Frontal cortex (tissue), 4 donors: Measurements from ENCODE around the gene TEAD3. TPM values are rescaled to one million over a fixed set of nuclear protein-coding genes. Genes with fewer than 3 reads are reported as not detected.

Experiments used
- DNase-seq, 2 donors: peaks; one replicate each; pipeline ENCODE4 v3.0.0; 2012; ENCODE audit warnings: low spot score in 2 of 2
- FAIRE-seq: peaks from 2 replicates; lab custom pipeline; 2012; peaks lifted over from hg19 to GRCh38; lab: Jason Lieb, UNC
- total RNA-seq: library from RNA; depleted of rRNA; stranded (reverse); fragments of >200 nt; gene quantifications from one replicate; pipeline ENCODE4 v1.2.3, GENCODE V29; 2014
- donor health status: control.
- donor health status: control.
- donor health status: control.

The TEAD3 gene
- total RNA-seq, 1 donor from 2014 or later, result 0.41 TPM

DNA sequence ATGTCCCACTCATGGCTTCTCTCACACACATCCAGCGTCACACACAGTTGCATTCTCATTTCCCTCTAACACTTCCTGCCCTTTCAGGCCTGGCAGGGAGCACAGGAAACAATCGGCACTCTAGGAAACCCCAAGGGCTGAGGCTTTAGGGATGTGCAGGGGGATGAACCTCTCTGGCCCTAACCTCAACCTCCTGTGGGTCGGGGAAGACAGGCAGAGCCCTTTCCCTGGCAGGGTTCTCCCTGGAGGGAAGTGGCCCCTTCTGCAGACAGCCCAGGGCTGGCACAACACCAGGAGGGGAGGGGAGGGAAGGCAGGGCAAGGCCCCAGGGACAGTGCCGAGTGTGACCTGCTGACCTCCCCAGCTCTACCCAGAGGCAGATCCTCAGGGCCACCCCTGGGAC lies 2.7 kb downstream of the TEAD3 start:
- FAIRE-seq, result no peak
- no peak for DNase-seq

DNA sequence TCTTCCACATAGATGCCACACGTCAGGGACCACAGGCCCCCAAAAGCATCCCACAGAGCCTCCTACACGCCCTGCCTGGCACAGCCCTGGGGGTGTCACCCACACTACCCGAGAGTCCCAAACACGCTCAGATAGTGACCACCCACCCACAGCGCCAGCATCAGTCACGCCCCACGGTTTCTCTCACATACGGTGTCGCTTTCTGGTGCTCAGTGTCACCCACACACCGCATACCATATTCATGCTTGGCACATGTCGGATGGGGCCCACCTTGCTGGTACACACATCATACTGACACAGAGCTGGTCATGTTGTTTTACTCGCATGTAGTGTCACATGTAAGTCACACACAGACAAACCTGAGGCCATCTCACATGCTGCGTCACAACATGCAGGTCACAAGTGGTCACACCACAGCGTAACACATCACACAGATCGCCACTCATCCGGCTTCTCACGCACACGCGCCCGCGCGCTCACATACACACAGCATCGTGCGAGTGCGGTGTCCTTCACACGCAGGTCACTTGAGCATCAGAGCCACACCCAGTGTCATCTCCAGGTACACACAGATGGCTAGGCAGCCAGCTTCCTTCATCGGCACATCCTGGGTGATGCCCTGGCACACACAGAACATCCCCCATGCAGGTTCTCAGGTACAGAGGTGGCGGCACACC lies 3.4 kb downstream of the TEAD3 start:
- DNase-seq (no peak), FAIRE-seq (no peak)

DNA sequence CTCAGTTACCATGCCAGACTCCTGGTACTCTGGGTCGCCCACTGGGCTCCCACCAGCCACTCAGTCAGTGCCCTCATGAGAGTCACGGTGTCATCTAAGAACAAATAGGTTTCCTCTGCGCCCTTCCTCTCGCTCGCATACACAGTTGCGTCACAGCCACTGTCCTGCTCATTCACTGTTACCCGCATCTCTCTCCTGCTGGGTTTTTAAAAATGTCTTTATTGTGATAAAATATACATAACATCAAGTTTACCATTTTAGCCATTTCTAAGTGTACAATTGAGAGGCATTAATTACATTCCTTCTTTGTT lies 4.0 kb downstream of the TEAD3 start:
- FAIRE-seq, result no peak
- DNase-seq, result no peak

DNA sequence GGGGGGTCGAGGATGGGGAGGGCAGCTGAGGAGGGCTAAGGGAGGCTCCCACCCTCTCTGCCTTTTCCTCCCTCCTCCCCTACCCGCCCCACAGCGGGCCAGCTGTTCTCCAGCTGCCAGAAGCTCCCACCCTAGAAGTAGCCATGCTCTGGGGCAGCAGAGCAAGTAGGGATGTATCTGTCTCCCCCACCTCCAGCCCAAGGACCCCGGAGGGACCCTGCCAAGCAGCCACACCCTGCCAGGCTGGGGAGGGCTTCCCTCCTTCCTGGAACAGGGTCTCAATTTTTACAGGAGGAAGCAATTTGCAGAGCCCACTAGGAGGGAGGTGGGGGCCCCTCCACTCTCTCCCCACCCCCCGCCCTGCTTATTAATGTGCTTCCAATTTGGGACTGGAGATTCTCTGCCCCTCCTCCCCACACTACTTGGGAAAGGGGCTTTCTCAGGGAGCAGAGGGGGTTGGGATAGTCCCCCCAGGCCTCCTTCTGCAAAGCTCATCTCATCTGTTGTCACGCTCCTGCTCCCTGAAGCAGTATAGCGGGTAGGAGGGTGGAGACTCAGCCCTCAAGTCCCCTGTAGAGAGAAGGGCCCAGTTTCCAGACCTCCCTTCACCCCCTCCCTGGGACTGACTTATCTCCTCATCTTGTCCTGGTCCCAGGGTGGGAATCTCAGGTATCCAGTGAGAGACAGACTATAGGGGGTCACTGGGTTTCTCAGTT lies 4.5 kb downstream of the TEAD3 start:
- DNase-seq (no peak), FAIRE-seq (no peak)

DNA sequence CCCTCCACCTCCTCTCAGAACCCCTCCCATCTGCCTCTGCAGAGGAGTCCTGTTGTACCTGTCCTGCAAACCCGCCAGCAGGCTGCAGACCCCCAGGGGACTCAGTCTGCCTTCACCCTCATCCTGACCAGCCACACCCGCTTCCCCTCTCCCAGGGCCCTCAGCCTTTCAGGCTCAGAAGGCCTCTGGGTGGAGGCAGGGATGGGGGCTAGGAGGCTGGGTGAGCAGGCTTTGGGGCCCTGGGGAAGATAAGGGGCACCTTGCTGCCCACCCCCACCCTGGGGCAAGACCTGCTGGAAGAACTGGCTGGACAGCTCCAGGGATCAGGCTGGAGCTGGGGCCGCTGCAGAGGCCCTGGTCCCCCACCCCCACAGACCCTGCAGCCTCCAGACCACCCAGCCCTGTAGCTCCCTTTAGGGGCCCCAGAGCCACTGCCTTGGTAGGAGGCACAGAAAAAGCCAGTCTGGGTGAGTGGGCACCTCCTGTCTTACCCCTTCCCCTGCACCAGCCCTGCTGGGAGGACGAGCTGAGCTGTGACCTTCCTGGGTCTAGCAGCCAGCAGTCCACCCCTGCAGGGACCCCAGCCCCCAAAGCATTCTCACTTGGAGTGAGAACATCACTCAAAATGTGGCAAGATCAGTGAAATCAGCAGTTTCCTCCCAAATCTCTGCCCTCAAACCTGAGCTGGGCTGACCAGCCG lies 5.2 kb downstream of the TEAD3 start:
- no peak for DNase-seq
- FAIRE-seq, result no peak

DNA sequence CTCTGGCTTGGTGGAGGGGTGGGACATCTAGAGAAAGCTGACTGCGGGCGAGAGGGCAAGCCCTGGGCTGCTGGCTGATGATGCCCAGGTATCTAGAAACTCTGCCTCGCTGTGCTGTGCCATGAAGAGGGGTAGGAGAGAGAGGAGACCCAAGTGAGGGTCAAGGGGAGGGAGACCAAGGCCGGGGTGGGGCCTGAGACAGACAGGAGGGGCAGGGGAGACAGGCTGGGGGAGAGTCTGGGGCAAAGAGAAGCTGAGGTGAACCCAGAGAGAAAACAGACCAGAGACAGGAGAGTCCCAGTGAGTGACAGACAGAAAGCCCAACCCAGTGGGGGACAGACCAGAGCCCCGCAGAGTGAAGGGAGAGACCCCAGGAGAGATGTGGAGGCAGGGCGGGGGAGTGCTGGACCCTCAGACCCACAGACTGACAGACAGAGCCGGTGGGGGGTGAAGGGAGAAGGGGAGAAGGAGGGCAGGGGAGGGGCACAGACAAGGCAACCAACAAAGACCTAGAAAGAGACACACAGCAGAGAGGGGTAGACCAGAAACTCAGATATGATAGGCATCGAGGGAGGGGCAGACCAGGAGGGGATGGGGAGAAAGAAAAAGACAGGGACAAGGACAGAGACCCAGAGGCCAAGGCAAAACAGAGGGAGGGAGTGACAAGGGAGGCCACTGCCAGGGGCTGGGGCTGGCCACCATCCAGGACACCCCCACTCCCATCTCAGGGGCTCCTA lies 5.9 kb downstream of the TEAD3 start:
- DNase-seq, result no peak
- no peak for FAIRE-seq

DNA sequence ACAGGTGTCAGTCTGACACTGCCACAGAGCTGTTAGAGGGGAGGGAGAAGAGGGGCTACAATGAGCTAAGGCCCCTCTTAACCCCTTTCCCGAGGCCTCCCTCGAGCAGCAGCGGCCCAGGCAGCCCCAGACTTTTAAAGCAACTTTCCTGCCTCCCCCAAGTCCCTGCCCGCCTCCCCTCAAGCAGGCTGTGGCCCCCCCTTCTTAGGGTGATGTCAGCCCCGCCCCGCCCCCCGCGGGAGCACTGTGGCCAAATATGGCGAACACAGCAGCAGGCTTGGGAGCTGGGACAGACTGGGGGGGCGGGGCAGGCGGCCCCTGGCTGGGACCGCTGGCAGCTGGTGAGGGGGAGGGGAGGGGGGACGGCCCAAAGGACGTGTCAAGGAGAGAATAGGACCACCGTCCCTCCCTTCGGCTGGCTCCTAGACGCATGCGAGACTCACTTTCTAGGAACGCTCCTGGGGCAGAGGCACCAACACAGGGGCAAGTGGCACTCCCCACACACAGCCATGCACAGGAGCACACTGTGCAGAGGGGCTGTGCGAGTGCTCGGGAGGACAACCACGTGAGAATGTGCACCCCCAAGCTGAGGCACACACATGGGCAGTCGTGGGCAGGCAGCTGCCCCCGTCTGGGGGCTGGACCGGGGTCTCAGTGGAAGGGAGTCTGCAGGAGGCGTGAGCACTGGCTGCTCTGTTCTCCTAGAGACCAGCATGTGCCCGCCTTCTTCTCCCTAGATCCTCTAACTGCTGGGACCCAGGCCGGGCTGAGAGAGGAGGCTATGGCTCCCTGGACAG lies 6.7 kb downstream of the TEAD3 start:
- DNase-seq, result peak in 1 of 2 donors; percentile 72
- no peak for FAIRE-seq

DNA sequence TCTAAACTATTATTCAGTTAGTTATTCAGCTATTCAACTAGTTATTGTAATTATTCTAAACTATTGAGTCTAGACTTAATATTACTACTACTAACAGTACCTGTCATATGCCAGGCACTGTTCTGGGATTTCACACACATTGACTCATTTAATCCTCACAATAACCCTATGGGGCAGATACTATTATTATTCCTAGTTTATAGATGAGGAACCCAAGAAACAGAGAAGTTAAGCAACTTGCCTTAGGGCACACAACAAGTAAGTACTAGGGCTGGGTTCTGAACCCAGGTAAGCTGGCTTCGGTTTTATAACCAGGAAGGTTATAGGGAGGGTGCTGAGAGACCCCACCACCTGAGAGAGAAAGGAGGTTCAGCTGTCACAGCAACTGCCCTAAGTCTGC lies 7.8 kb downstream of the TEAD3 start:
- no peak for DNase-seq
- no peak for FAIRE-seq

DNA sequence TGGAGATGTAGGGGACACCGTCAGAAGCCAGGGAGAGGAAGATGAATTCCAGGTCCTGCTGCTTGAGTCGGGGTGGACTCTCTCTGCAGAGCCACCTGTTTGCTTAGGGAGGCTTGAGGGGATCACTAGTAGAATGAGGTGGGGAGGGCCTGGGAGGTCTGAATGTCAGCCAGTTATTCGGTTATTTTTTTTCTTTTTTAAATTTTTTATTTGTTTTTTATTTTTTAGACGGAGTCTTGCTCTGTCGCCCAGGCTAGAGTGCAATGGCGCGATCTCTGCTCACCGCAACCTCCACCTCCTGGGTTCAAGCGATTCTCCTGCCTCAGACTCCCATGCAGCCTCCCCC lies 8.4 kb downstream of the TEAD3 start:
- no peak for FAIRE-seq
- DNase-seq, result no peak

DNA sequence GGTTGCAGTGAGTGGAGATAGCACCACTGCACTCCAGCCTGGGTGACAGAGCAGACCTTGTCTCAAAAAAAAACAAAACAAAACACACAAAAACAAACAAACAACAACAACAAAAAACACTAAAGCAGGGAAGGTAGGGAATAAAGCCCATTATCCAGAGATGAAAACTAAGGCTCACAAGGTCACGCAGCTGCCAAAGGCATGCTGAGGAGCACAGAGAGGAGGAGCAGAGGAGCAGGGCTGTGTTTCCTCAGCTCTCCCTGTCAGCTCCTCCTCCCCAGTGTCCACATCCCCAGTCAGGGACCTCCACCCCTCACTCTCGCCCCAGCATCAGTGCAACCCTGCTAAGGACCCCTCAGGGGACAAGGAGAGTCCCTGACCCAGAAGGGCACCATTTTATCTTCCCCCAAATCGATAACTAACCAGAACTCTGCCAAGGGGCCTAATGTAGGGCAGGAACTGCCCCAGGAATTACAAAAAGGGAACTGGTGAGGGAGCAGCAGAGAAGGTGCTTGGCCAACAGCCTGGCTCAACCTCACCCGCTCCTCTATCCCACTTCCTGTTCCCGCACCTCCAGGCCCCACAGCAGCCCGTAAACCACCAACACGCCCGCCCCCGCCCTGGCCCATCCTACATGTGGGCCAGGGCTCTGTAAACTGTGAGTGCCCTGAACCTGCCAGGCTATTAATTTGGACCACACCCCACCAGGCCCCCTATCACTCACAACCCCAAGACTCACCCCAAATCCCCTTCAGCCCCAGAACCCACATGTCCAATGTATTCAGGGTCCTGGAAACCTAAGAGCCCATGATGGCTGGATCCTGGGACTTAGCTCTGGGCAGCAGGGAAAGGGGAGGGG lies 9.0 kb downstream of the TEAD3 start:
- DNase-seq, result no peak
- no peak for FAIRE-seq

DNA sequence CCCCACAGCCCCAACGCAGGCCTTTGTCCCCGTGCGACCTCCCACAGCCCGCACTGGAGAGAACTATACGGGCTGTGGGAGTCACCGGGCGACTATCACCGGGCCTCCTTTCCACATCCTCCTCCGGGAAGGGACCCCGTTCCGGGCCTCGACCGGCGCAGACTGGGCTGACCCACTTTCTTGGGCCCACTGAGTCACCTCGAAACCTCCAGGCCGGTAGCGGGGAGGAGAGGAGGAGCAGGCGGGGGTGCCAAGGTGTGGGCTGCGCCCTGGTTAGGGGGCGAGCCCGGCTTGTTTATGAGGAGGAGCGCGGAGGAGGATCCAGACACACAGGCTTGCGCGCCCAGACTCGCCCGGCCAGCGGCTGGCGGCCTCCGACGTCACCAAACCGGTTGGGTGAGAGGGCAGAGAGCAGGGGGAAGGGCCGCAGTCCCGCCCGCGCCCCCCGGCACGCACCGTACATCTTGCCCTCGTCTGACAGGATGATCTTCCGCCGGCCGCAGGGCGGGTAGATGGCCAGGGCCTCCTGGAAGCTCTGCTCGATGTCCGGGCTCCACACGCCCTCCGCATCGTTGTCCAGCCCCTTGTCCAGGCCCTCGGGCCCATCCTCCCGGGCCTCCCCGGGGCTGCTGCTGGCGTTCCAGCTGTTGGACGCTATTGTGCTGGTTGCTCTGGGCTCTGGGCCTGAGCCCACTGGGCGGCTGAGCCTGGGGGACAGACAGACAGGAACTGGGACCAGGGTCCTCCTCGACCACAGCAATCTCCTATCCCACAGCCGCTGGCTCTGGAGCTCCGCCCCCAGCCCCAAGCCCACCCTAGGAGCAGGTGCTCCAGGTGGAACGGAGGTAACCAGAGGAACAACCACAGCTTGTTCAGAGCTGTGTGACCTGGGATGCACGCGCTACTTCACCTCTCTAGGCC lies 10.6 kb downstream of the TEAD3 start:
- no peak for DNase-seq
- FAIRE-seq, result no peak

DNA sequence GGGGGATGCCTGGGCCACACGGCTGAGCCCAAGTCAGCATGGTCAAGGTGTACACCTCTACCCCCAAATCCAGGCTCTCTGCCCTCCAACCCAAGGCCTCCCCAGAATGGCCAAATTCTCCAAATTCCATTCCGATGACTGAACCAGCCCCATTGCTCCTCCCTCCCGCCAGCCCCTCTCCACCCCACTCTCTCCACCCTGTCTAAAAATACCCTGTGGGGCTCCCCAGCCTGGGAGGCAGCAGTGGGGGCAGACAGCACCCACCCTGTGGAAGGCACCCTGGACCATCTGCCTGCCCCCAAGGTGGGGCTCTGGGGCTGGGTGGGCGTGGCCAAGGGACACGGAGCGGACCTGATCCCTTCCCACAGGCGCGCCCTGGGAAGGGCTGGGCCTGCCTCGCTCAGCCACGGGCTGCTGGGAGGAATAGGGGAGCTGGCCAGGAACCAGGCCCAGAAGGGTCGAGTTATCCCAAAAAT lies 11.4 kb downstream of the TEAD3 start:
- no peak for FAIRE-seq
- DNase-seq, result no peak

DNA sequence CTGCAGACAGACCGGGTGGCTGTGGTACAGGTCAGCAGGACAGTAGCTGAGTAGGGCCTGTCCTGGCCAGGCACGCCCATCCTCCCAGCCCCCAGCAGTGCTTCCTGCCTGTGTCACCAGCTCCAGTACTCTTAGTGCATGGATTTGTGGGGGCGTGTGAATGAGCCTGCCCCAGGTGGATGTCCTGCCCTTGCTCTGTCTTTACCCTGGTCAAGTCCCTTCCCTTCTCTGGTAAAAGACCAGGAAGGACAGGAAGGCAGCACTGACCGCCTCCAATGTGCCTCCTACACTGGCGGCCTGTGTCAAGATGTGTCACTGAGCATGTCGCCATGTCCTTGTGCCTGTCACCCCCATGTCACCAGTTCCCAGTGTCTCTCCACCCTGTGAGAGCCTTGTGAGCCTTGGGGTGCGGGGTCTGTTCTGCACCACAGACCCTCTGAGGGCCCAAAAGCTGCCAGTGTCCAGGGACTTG lies 11.9 kb downstream of the TEAD3 start:
- FAIRE-seq (no peak), DNase-seq (no peak)

DNA sequence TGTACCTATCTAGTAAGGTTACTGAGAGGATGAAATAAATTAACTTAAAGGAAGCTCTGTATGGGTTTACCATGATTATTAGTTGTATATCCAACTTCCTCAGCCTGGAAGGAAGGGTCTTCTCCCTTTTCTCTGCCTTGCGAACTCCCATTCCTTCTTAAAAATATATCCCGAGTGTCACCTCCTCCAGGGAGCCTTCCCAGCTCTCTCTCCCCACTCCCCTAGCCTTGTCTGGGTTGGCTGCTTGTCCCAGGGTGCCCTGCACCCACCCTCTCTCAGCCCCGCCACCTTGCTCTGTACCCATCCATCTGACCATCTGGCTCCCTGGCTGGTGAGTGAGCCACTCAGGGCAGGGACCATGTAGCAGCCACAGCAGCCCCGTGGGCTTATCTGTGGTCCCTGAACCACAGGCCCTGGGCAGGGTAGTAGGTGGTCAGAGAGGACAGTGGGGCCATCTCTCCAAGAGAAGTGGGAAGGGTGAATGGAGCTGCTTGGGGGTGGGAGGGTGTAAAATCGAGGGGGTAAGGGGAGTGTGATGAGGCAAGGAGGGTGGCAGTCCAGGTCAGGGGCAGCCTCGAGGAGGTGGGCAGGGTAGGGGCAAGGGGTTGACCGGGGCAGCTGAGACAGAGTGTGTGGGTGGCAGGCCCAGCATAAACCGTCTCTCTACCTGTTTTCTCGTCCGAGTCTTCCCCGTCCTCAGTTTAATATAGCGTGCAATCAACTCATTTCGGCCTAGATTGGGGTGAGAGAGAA lies 12.8 kb downstream of the TEAD3 start:
- DNase-seq (no peak), FAIRE-seq (no peak)

DNA sequence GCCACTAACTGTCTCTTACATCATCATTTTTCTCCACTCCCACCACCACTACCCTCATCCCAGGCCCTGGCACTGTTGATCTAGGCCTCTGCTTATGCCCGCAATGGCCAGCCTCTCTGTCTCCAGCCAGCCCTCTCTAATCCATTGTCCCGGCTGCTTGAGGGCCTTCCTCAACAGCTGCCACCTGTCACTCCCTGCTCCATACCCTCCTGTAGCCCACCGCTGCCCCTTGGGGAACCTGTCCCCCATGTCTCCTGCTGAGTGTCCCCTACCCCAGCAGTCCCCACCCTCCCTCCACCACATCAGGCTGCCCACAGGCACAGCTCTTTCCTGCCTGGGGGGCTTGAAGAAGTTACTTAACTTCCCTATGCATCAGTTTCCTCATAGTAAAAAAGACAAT lies 13.4 kb downstream of the TEAD3 start:
- DNase-seq (no peak), FAIRE-seq (no peak)

DNA sequence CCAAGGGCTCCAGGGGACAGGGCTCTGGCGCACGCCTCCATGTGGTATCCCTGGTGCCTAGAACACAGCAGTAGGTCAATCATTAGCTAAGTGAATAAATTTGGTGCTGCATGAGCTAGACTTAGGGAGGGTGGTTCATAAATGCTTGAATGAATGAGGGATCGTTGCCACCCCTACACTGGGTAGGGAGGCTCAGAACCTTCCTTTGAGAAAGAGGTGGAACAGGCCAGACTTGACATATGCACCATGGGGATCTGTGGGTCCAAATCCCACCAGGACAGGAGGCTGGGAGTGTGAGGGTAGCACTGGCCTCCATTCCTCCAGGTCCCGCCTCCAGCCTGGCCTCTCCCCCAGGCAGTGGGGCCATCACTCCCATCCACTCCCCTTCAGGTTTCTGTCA lies 13.8 kb downstream of the TEAD3 start:
- DNase-seq, result no peak

DNA sequence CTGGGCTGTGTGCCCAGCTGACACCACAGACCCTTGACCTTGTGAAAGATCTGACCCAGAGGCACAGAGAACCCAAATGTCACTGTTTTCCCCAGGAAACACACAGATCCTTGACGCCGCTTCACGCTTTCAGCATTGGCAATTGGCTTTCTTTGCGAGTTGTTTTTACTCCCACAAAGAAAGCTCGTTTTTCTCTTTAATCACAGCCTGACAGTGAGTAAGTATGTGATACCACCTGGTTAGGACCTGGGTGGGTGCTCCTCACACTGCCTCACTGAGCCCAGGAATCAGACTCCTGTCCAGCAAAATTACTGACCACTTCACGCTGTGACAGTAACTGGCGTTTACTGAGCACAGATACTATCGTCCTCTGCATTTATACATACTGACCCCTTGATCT lies 15.7 kb downstream of the TEAD3 start:
- FAIRE-seq, result no peak
- DNase-seq, result no peak

More for the DNA sequence above, 13.8 kb downstream of the TEAD3 start:
- FAIRE-seq, result no peak
